GM12878 (cell line): ENCODE data around the gene SPTAN1. TPM values are rescaled to one million over a fixed set of nuclear protein-coding genes. Genes with fewer than 3 reads are reported as not detected.

Experiments
- ATAC-seq: fragments of 200-7000 bp; cut with Tn5 transposase; 3 replicates; pipeline ENCODE4 v1.9.1; 2020; ENCODE audit warnings: mild to moderate bottlenecking, moderate library complexity
- BruUV-seq: library from RNA; stranded (reverse); fragments of 400-500 nt; replicated peaks from 2 replicates; lab custom pipeline; 2021; lab: Mats Ljungman, UMichigan
- CTCF ChIA-PET: fragments of 300-600 bp; sonication (Branson Sonifier 250); formaldehyde crosslinking; extraction: SDS; loops from one replicate; lab custom pipeline; 2021; ENCODE audit warnings: inconsistent platforms; lab: Yijun Ruan, JAX
- POLR2A ChIA-PET: fragments of 350-600 bp; formaldehyde crosslinking; extraction: SDS; loops from one replicate; lab custom pipeline; 2021; ENCODE audit warnings: inconsistent platforms; lab: Charles Lee
- RAD21 ChIA-PET: fragments of 300-600 bp; sonication (Branson Sonifier 250); formaldehyde crosslinking; loops from one replicate; lab custom pipeline; 2023; ENCODE audit warnings: antibody characterized with exemption; ENCODE audit not compliant: unreplicated experiment; lab: Charles Lee
- SMC1A ChIA-PET: fragments of 300-600 bp; sonication (Branson Sonifier 250); formaldehyde crosslinking; loops from one replicate; lab custom pipeline; 2023; ENCODE audit not compliant: unreplicated experiment, uncharacterized antibody; lab: Charles Lee
- DNase-seq: peaks from one replicate; pipeline ENCODE4 v3.0.0-alpha.2; 2011; ENCODE audit warnings: low read depth, low spot score
- FAIRE-seq: peaks from 3 replicates; lab custom pipeline; 2011; peaks lifted over from hg19 to GRCh38; lab: Jason Lieb, UNC
- H2AFZ ChIP-seq: 2 replicates; pipeline ENCODE4 v1.6.0; 2011; ENCODE audit warnings: low read depth, low read length, control low read depth; ENCODE audit not compliant: control insufficient read depth
- H3K27ac ChIP-seq: 2 replicates; pipeline ENCODE4 v1.5.1; 2011; ENCODE audit warnings: control low read depth; ENCODE audit not compliant: control insufficient read depth, insufficient read depth
- H3K27me3 ChIP-seq, 2 experiments: replicated peaks in 1 of 2; 2 replicates each; pipeline versions ENCODE4 v1.6.0 to v1.6.1; 2011; ENCODE audit warnings: low read length in 1 of 2; ENCODE audit not compliant: control insufficient read depth in 2 of 2, insufficient read depth in 2 of 2
- H3K36me3 ChIP-seq, 2 experiments: 2 replicates each; pipeline ENCODE4 v1.5.1; 2011; ENCODE audit warnings: low read length in 1 of 2; ENCODE audit not compliant: control insufficient read depth in 2 of 2, insufficient read depth in 2 of 2
- H3K4me1 ChIP-seq: 2 replicates; pipeline ENCODE4 v1.6.1; 2011; ENCODE audit warnings: mild to moderate bottlenecking, low read length, moderate library complexity, mixed read lengths; ENCODE audit not compliant: control insufficient read depth, insufficient read depth
- H3K4me2 ChIP-seq: 2 replicates; pipeline ENCODE4 v1.6.0; 2011; ENCODE audit warnings: control low read depth; ENCODE audit not compliant: control insufficient read depth, insufficient read depth
- H3K4me3 ChIP-seq: fragments of 200-600 bp; sonication (generic); 2 replicates; pipeline ENCODE4 v1.5.1; 2016
- H3K79me2 ChIP-seq: 2 replicates; pipeline ENCODE4 v1.6.0; 2011; ENCODE audit warnings: low read length; ENCODE audit not compliant: control insufficient read depth, insufficient read depth
- H3K9ac ChIP-seq: 2 replicates; pipeline ENCODE4 v1.8.0; 2011; ENCODE audit warnings: low read length, control low read depth, mixed read lengths; ENCODE audit not compliant: control insufficient read depth, insufficient read depth
- H3K9me3 ChIP-seq: replicated peaks from 3 replicates; pipeline ENCODE4 v1.5.1; 2011; ENCODE audit warnings: mild to moderate bottlenecking, low read length; ENCODE audit not compliant: control insufficient read depth, insufficient read depth
- H4K20me1 ChIP-seq: 2 replicates; pipeline ENCODE4 v1.6.0; 2011; ENCODE audit not compliant: control insufficient read depth, insufficient read depth
- BCL3 ChIP-seq: IDR thresholded peaks from 2 replicates; pipeline ENCODE4 v1.6.1; 2011; ENCODE audit warnings: borderline replicate concordance, low read depth, mild to moderate bottlenecking, moderate library complexity, low read length; ENCODE audit not compliant: insufficient read depth, poor library complexity, severe bottlenecking
- DPF2 ChIP-seq: fragments of 450-650 bp; IDR thresholded peaks from 2 replicates; pipeline ENCODE4 v1.6.1; 2017; ENCODE audit warnings: mild to moderate bottlenecking
- IRF5 ChIP-seq: fragments of 450-650 bp; IDR thresholded peaks from 2 replicates; pipeline ENCODE4 v1.6.1; 2017; ENCODE audit warnings: borderline replicate concordance
- NBN ChIP-seq: fragments of 450-650 bp; IDR thresholded peaks from 2 replicates; pipeline ENCODE4 v1.6.1; 2016
- TCF3 ChIP-seq: IDR thresholded peaks from 2 replicates; pipeline ENCODE4 v1.6.1; 2012; ENCODE audit warnings: low read depth, mild to moderate bottlenecking, low read length, borderline replicate concordance; ENCODE audit not compliant: insufficient read depth
- WGBS: methylation state at CpG from one replicate; pipeline ENCODE4 v1.1.6; 2016; ENCODE audit warnings: low lambda C conversion rate; ENCODE audit not compliant: insufficient replicate concordance, insufficient coverage; ENCODE audit errors: missing lambda C conversion rate; 5-methylcytosine and 5-hydroxymethylcytosine counted together
- in situ Hi-C: fragments of 300-500 bp; cut with MboI; formaldehyde crosslinking; loops from 9 replicates; pipeline ENCODE4 v1.14.3; 2018; ENCODE audit warnings: mixed read lengths
- intact Hi-C: fragments of 100-400 bp; cut with micrococcal nuclease; formaldehyde crosslinking; loops from one replicate; pipeline ENCODE4 v1.14.2; 2022; ENCODE audit not compliant: unreplicated experiment
- polyA plus RNA-seq, 11 experiments: library from polyadenylated mRNA; depleted of rRNA in 4 of 11; unstranded in 6 of 11; stranded (reverse) in 5 of 11; fragments of >200 nt; fragmentation: Nextera tagmentation in 4 of 11; fragmentation: Illumina TruSeq in 1 of 11; extraction: Ambion mirVana in 4 of 11; extraction: Trizol in 1 of 11; gene quantifications; 1 replicate in 1 of 11; 2 replicates in 10 of 11; pipeline versions ENCODE4 v1.2.1 to v1.2.3, GENCODE V29; 2011 to 2016; ENCODE audit warnings: inconsistent platforms in 2 of 11, missing spikeins in 2 of 11, low read depth in 1 of 11
- total RNA-seq, 4 experiments: library from RNA; depleted of rRNA in 3 of 4; stranded (reverse); fragments of >200 nt in 3 of 4; fragmentation: Illumina TruSeq in 1 of 4; extraction: Trizol in 1 of 4; gene quantifications; 2 replicates each; pipeline versions ENCODE4 v1.2.1 to v1.2.3, GENCODE V29; 2013 to 2021

Gene SPTAN1
- total and polyA plus RNA-seq, 10 of the 15 experiments (the other 5 are each of a cell fraction or from before 2014, with no cell fraction given): 18.7 to 156 (median 73.6) TPM

- no peak for TF ChIP-seq DPF2
- no peak for TF ChIP-seq NBN
- TF ChIP-seq, all 136 proteins: peak for 0
Measured at GRCh38 chr9:128619779-128620178, 67.4 kb downstream of the SPTAN1 start (continued).

- no peaks in the 10 kb centered on the region for H4K20me1 ChIP-seq
- H3K4me1 ChIP-seq: no peaks in the 10 kb centered on the region
- H3K36me3 ChIP-seq: peaks cover 21 to 23% of the 10 kb centered on the region in 2 experiments
- no peaks in the 10 kb centered on the region for H3K9me3 ChIP-seq
- ChIA-PET SMC1A (interaction anchor here (0.7 kb wide), 1 partner anchor 110 kb away, joined by 3 read pairs; no protein-coding TSS in a partner anchor), POLR2A (interaction anchor here (0.6 to 0.7 kb wide), 3 partner anchors 20 to 254 kb away, joined by 3 to 9 read pairs (median 3); no protein-coding TSS in a partner anchor), CTCF (interaction anchor here (0.6 kb wide), 1 partner anchor 1651 kb away, joined by 4 read pairs; no protein-coding TSS in a partner anchor), RAD21 (no interaction called here)
- in situ Hi-C loops: no loop called here
- H3K9ac ChIP-seq: no peak overlapping the region
- H3K4me3 ChIP-seq: no peak overlapping the region
- DNase-seq (no peak), ATAC-seq (no peak), FAIRE-seq (no peak)
- H3K27me3 ChIP-seq: no peaks in the 10 kb centered on the region
- no peaks in the 10 kb centered on the region for H3K79me2 ChIP-seq
- TSS peak; percentile 33 for BruUV-seq
- no peak for TF ChIP-seq IRF5
- TF ChIP-seq TCF3: 0 out of 2 replicates have a peak, but pooled peaks have one; percentile 13
- peak; percentile 48 for TF ChIP-seq BCL3
- no peak overlapping the region for H2AFZ ChIP-seq
- WGBS: 91% methylated on average over 14 of the region's 14 CpGs
- H3K4me2 ChIP-seq: no peak overlapping the region
- intact Hi-C loops: no loop called here
- H3K27ac ChIP-seq: no peak overlapping the region
Measured at GRCh38 chr9:128621730-128622455, 69.5 kb downstream of the SPTAN1 start.
